Stimulated activated naive CD4-positive, alpha-beta T cell (primary cell): ENCODE results near the gene OR2G6.
"Not testable (repeated sequence)": the region's sequence is repeated elsewhere in the genome, so short reads cannot be mapped to it uniquely, and the experiment has no call there.

Experiments used
- DNase-seq, 6 experiments: peaks; one replicate each; lab custom pipeline; 2025; lab: John Stamatoyannopoulos, UW

The OR2G6 gene

GRCh38 chr1:248507773-248508172 is at the start of gene OR2G6:
Gene OR2G6, plus strand, starts transcription at chr1:248508073. Its CDS starts 13,574 bp downstream, at chr1:248521647.
- not testable (repeated sequence) for DNase-seq

GRCh38 chr1:248459117-248459516 is 48.8 kb upstream of the OR2G6 start:
- not testable (repeated sequence) for DNase-seq

- DNase-seq, result no peak
These were observed 36.7 kb upstream of the OR2G6 start for GRCh38 chr1:248471154-248471553.

GRCh38 chr1:248472111-248472510 is 35.8 kb upstream of the OR2G6 start:
- not testable (repeated sequence) for DNase-seq

- not testable (repeated sequence) for DNase-seq
These were observed 34.8 kb upstream of the OR2G6 start, which contains the start of gene OR2T3 for GRCh38 chr1:248473051-248473450. Gene OR2T3, plus strand, starts transcription at chr1:248473351. Its CDS starts 0 bp downstream, at chr1:248473351.

GRCh38 chr1:248475660-248476059 is 32.2 kb upstream of the OR2G6 start:
- not testable (repeated sequence) for DNase-seq

GRCh38 chr1:248481686-248482579 is 25.9 kb upstream of the OR2G6 start:
- peak in 4 of 6 experiments; percentile 2 to 75 (median 44) for DNase-seq

- DNase-seq, result not testable (repeated sequence)
These were observed 19.6 kb upstream of the OR2G6 start, which contains the start of gene OR2T5 for GRCh38 chr1:248488289-248488688. Gene OR2T5, plus strand, starts transcription at chr1:248488589. Its CDS starts 0 bp downstream, at chr1:248488589.

GRCh38 chr1:248496661-248497060 is 11.2 kb upstream of the OR2G6 start:
- not testable (repeated sequence) for DNase-seq

- not testable (repeated sequence) for DNase-seq
These were observed 7.4 kb upstream of the OR2G6 start for GRCh38 chr1:248500305-248501035.

GRCh38 chr1:248510217-248510616 is 2.3 kb downstream of the OR2G6 start:
- not testable (repeated sequence) for DNase-seq

- no peak for DNase-seq
These were observed 14.0 kb downstream of the OR2G6 start for GRCh38 chr1:248521856-248522255.

- not testable (repeated sequence) for DNase-seq
These were observed 29.6 kb downstream of the OR2G6 start for GRCh38 chr1:248537449-248537848.

- DNase-seq, result not testable (repeated sequence)
These were observed 39.5 kb downstream of the OR2G6 start for GRCh38 chr1:248547383-248547782.

- DNase-seq, result not testable (repeated sequence)
These were observed 43.2 kb downstream of the OR2G6 start for GRCh38 chr1:248551027-248551426.

GRCh38 chr1:248562672-248563071 is 54.8 kb downstream of the OR2G6 start, which contains the start of gene OR2T29:
Gene OR2T29, minus strand, starts transcription at chr1:248562772. Its CDS starts 3,281 bp downstream, at chr1:248559491.
- DNase-seq, result not testable (repeated sequence)

- DNase-seq, result peak in 3 of 6 experiments; percentile 29 to 68 (median 64)
These were observed 57.9 kb downstream of the OR2G6 start for GRCh38 chr1:248565530-248566373.

GRCh38 chr1:248569049-248569448 is 61.2 kb downstream of the OR2G6 start:
- not testable (repeated sequence) for DNase-seq

GRCh38 chr1:248570811-248571210 is 62.9 kb downstream of the OR2G6 start:
- not testable (repeated sequence) for DNase-seq

GRCh38 chr1:248572049-248572448 is 64.2 kb downstream of the OR2G6 start:
- DNase-seq, result not testable (repeated sequence)

GRCh38 chr1:248573856-248574255 is 66.0 kb downstream of the OR2G6 start:
- not testable (repeated sequence) for DNase-seq
